Coronary artery (tissue), 2 donors: ENCODE measurements around the gene GABRG3.

Experiments used
- DNase-seq: peaks from one replicate; pipeline ENCODE4 v3.0.0-alpha.2; 2017; ENCODE audit warnings: low spot score
- H3K27ac ChIP-seq, 2 donors: fragments of 200-600 bp; sonication (generic); one replicate each; pipeline ENCODE4 v1.5.1; 2016 to 2019
- H3K4me3 ChIP-seq: fragments of 200-600 bp; sonication (generic); 2 replicates; pipeline ENCODE4 v1.5.1; 2016; ENCODE audit warnings: mild to moderate bottlenecking, moderate library complexity
- TF ChIP-seq, protein P1 (sequence below): fragments of 200-600 bp; sonication (generic); IDR thresholded peaks from one replicate; pipeline ENCODE4 v1.5.1; 2019; ENCODE audit warnings: antibody characterized with exemption

The GABRG3 gene

GRCh38 chr15:27500206-27500605 is 529.2 kb downstream of the GABRG3 start:
- DNase-seq, result no peak
- Histone ChIP-seq H3K27ac (no peak overlapping the region), H3K4me3 (no peak overlapping the region)
- TF ChIP-seq, protein P1, sequence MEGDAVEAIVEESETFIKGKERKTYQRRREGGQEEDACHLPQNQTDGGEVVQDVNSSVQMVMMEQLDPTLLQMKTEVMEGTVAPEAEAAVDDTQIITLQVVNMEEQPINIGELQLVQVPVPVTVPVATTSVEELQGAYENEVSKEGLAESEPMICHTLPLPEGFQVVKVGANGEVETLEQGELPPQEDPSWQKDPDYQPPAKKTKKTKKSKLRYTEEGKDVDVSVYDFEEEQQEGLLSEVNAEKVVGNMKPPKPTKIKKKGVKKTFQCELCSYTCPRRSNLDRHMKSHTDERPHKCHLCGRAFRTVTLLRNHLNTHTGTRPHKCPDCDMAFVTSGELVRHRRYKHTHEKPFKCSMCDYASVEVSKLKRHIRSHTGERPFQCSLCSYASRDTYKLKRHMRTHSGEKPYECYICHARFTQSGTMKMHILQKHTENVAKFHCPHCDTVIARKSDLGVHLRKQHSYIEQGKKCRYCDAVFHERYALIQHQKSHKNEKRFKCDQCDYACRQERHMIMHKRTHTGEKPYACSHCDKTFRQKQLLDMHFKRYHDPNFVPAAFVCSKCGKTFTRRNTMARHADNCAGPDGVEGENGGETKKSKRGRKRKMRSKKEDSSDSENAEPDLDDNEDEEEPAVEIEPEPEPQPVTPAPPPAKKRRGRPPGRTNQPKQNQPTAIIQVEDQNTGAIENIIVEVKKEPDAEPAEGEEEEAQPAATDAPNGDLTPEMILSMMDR, result no peak

DNA sequence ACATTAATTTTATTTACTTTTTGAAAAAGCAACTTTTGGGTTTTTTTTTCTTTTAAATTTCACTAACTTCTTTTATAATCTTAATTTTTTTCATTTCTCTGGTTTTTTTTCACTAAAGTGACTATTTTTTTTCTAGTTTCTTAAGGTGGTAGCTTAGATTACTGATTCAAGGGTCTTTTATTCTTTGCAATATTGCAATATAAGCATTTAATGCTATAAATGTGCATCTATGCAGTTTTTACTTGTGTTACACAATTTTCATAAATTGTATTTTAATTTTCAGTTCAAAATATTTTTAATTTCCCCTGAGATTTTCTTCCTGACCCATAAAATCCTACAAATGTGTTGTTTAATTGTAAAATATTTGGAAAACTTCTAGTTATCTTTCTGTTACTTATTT is 535.8 kb downstream of the GABRG3 start:
- no peak overlapping the region for H3K27ac ChIP-seq
- no peak for DNase-seq
- TF ChIP-seq, protein P1, result no peak
- H3K4me3 ChIP-seq, result no peak overlapping the region

GRCh38 chr15:27509014-27509413 is 538.0 kb downstream of the GABRG3 start:
- Histone ChIP-seq H3K27ac (no peak overlapping the region), H3K4me3 (no peak overlapping the region)
- TF ChIP-seq, protein P1, result no peak
- no peak for DNase-seq

DNA sequence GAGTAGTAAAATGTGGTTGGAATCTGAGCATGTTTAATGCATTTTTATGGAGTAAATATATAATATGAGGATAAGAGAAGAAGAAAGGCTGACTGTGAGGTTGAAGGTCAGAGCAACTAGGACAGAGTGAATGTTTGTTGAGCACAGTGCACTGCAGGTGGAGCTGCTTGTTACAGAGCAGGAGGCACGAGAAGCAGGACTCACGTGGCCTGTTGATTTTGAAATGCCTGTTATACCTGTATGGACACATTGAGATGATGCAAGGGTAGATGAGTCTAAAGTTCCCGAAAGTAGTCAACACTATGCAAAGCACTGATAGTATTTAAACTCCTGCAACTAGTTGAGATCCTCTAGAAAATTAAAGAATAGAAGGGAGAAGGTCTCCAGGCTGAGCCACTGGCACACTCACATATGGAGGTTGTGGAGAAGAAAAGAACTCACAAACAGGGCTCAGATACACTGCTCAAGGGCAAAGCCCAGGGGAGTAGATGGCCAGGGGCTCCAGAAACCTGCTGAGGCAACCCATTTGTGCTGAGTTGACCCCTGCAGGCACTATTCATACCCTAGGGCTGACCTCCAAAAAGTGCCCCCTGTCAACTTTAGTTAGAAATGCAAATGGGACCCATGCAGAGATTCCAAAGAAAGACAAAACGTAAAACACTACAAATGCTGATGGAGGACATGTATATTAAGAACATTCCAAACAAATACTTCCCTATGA is 541.5 kb downstream of the GABRG3 start:
- DNase-seq, result no peak
- Histone ChIP-seq H3K27ac (no peak overlapping the region), H3K4me3 (no peak overlapping the region)
- TF ChIP-seq, protein P1, result no peak

GRCh38 chr15:27514526-27514925 is 543.5 kb downstream of the GABRG3 start:
- DNase-seq, result no peak
- TF ChIP-seq, protein P1, result no peak
- Histone ChIP-seq H3K27ac (no peak overlapping the region), H3K4me3 (no peak overlapping the region)

DNA sequence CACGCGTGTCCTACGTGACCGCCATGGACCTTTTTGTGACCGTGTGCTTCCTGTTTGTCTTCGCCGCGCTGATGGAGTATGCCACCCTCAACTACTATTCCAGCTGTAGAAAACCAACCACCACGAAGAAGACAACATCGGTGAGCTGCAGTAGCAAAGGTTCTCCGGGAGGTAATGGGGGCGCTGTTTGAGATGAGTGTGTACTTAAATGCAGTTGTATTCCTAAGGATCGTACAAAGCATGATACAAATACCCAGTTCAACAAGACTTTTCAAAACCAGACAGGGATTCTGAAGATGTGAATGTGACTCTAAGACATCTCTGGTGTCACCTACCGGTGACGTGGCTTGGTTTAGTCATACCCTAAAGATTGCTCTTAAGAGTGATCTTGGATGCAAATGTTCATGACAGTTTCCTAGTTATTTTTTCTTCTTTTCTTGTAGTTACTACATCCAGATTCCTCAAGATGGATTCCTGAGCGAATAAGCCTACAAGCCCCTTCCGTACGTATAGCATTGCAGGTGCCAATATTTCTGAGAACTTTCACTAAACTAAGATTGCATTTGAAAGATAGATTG is 556.6 kb downstream of the GABRG3 start:
- H3K4me3 ChIP-seq, result no peak overlapping the region
- no peak overlapping the region for H3K27ac ChIP-seq
- DNase-seq, result no peak
- TF ChIP-seq, protein P1, result no peak

DNA sequence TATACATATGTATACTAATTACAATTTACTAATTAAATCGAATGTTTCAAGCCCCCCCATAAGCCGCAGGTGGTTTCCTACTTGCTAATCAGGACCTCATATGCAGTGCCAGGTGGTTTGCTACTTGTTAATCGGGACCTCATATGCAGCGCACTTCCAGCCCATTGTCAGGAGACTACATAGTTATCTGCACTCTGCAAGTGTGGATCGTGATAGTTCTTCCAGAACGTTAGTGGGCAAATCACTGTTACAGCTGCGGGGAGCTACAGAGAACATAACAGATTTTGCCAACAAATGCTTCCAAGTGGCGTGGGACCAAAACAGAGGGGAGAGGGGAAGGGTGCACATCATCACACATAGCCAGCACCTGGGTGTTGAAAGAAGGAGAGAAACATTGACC is 558.4 kb downstream of the GABRG3 start:
- TF ChIP-seq, protein P1, result no peak
- no peak for DNase-seq
- Histone ChIP-seq H3K27ac (no peak overlapping the region), H3K4me3 (no peak overlapping the region)
